ENCODE results near the gene PSMD14.

Gene PSMD14

GRCh38 chr2:161312996-161313395 lies 4.8 kb downstream of the PSMD14 start:
- Histone ChIP-seq H3K36me3 (no peaks in the 10 kb centered on the region), H3K9me3 (no peaks in the 10 kb centered on the region), H3K27me3 (no peaks in the 10 kb centered on the region), H3K4me1 (no peaks in the 10 kb centered on the region), H3K4me3 (ENCODE audit: low read depth, low read length) (no peak overlapping the region)
- no peak for TF ChIP-seq CTCF (IDR thresholded peaks at IDR 0.05; ENCODE audit: low read depth, low read length)
- DNase-seq = no peak

GRCh38 chr2:161315380-161315779 lies 7.2 kb downstream of the PSMD14 start:
- H3K36me3 ChIP-seq = no peaks in the 10 kb centered on the region
- TF ChIP-seq CTCF (IDR thresholded peaks at IDR 0.05; ENCODE audit: low read depth, low read length) = no peak

GRCh38 chr2:161316701-161317100 lies 8.5 kb downstream of the PSMD14 start:
- no peak for TF ChIP-seq CTCF (IDR thresholded peaks at IDR 0.05; ENCODE audit: low read depth, low read length)
- H3K36me3 ChIP-seq = no peaks in the 10 kb centered on the region; the same call in 1 of the 2 replicates
- no peaks in the 10 kb centered on the region for H3K4me1 ChIP-seq
- no peaks in the 10 kb centered on the region for H3K27me3 ChIP-seq
- H3K4me3 ChIP-seq (ENCODE audit: low read depth, low read length) = no peak overlapping the region
- DNase-seq = no peak
- H3K9me3 ChIP-seq = no peaks in the 10 kb centered on the region

More at GRCh38 chr2:161315380-161315779, 7.2 kb downstream of the PSMD14 start:
- H3K9me3 ChIP-seq = no peaks in the 10 kb centered on the region
- no peaks in the 10 kb centered on the region for H3K27me3 ChIP-seq
- no peak for DNase-seq
- no peak overlapping the region for H3K4me3 ChIP-seq (ENCODE audit: low read depth, low read length)
- H3K4me1 ChIP-seq = no peaks in the 10 kb centered on the region

- Histone ChIP-seq H3K9me3 (no peaks in the 10 kb centered on the region), H3K36me3 (no peaks in the 10 kb centered on the region; the same call in 1 of the 2 replicates), H3K27me3 (no peaks in the 10 kb centered on the region), H3K4me1 (no peaks in the 10 kb centered on the region), H3K4me3 (ENCODE audit: low read depth, low read length) (no peak overlapping the region)
- TF ChIP-seq CTCF (IDR thresholded peaks at IDR 0.05; ENCODE audit: low read depth, low read length) = no peak
- DNase-seq = no peak
These were observed 13.9 kb downstream of the PSMD14 start for GRCh38 chr2:161321944-161322648.

GRCh38 chr2:161324876-161325275 lies 16.7 kb downstream of the PSMD14 start:
- no peak overlapping the region for H3K4me3 ChIP-seq (ENCODE audit: low read depth, low read length)
- H3K36me3 ChIP-seq = no peaks in the 10 kb centered on the region; the same call in 1 of the 2 replicates
- TF ChIP-seq CTCF (IDR thresholded peaks at IDR 0.05; ENCODE audit: low read depth, low read length) = no peak
- H3K27me3 ChIP-seq = no peaks in the 10 kb centered on the region
- no peak for DNase-seq
- no peaks in the 10 kb centered on the region for H3K4me1 ChIP-seq
- H3K9me3 ChIP-seq = no peaks in the 10 kb centered on the region

- no peak for TF ChIP-seq CTCF (IDR thresholded peaks at IDR 0.05; ENCODE audit: low read depth, low read length)
- no peak for DNase-seq
- Histone ChIP-seq H3K27me3 (no peaks in the 10 kb centered on the region), H3K4me3 (ENCODE audit: low read depth, low read length) (no peak overlapping the region), H3K4me1 (no peaks in the 10 kb centered on the region), H3K9me3 (no peaks in the 10 kb centered on the region), H3K36me3 (no peaks in the 10 kb centered on the region; the same call in 1 of the 2 replicates)
These were observed 19.4 kb downstream of the PSMD14 start for GRCh38 chr2:161327582-161327981.

All from BE2C (cell line).